Mucosa of stomach (tissue), 1 donor: ENCODE measurements around the gene SH3YL1.

Experiments
- H3K27me3 ChIP-seq: one replicate; pipeline ENCODE4 v1.7.0; 2013; ENCODE audit warnings: mild to moderate bottlenecking, low read length; ENCODE audit not compliant: control insufficient read depth, insufficient read depth
- H3K36me3 ChIP-seq: one replicate; pipeline ENCODE4 v1.7.0; 2013; ENCODE audit warnings: low read length; ENCODE audit not compliant: control insufficient read depth, insufficient read depth
- H3K4me1 ChIP-seq: one replicate; pipeline ENCODE4 v1.7.0; 2013; ENCODE audit warnings: mild to moderate bottlenecking, low read length; ENCODE audit not compliant: control insufficient read depth, insufficient read depth
- H3K4me3 ChIP-seq: one replicate; pipeline ENCODE4 v1.7.0; 2013; ENCODE audit warnings: low read length
- H3K9ac ChIP-seq: one replicate; pipeline ENCODE4 v1.7.0; 2013; ENCODE audit warnings: mild to moderate bottlenecking, low read length, moderate library complexity
- H3K9me3 ChIP-seq: one replicate; pipeline ENCODE4 v1.7.0; 2013; ENCODE audit warnings: mild to moderate bottlenecking, low read length, moderate library complexity; ENCODE audit not compliant: control insufficient read depth
- donor health status: Pancreatic carcinoma.

The SH3YL1 gene

GRCh38 chr2:279956-280649, 16.3 kb upstream of the SH3YL1 start:
- no peak overlapping the region for H3K4me3 ChIP-seq
- no peaks in the 10 kb centered on the region for H3K9me3 ChIP-seq
- peaks cover 5% of the 10 kb centered on the region for H3K36me3 ChIP-seq
- no peaks in the 10 kb centered on the region for H3K4me1 ChIP-seq
- no peak overlapping the region for H3K9ac ChIP-seq
- no peaks in the 10 kb centered on the region for H3K27me3 ChIP-seq

- no peaks in the 10 kb centered on the region for H3K9me3 ChIP-seq
- H3K4me1 ChIP-seq = no peaks in the 10 kb centered on the region
- H3K36me3 ChIP-seq = peaks cover 5% of the 10 kb centered on the region
- no peak overlapping the region for H3K9ac ChIP-seq
- H3K4me3 ChIP-seq = no peak overlapping the region
- H3K27me3 ChIP-seq = no peaks in the 10 kb centered on the region
Measured at GRCh38 chr2:279366-279765, 15.5 kb upstream of the SH3YL1 start.

GRCh38 chr2:278927-279320, 15.1 kb upstream of the SH3YL1 start:
- no peaks in the 10 kb centered on the region for H3K27me3 ChIP-seq
- peaks cover 5% of the 10 kb centered on the region for H3K36me3 ChIP-seq
- H3K4me1 ChIP-seq = no peaks in the 10 kb centered on the region
- no peak overlapping the region for H3K9ac ChIP-seq
- H3K9me3 ChIP-seq = no peaks in the 10 kb centered on the region
- H3K4me3 ChIP-seq = no peak overlapping the region

GRCh38 chr2:278312-278926, 14.6 kb upstream of the SH3YL1 start:
- H3K4me3 ChIP-seq = no peak overlapping the region
- no peaks in the 10 kb centered on the region for H3K27me3 ChIP-seq
- H3K9ac ChIP-seq = no peak overlapping the region
- peaks cover 5% of the 10 kb centered on the region for H3K36me3 ChIP-seq
- no peaks in the 10 kb centered on the region for H3K4me1 ChIP-seq
- H3K9me3 ChIP-seq = no peaks in the 10 kb centered on the region

GRCh38 chr2:275466-275865, 11.6 kb upstream of the SH3YL1 start:
- no peaks in the 10 kb centered on the region for H3K4me1 ChIP-seq
- no peak overlapping the region for H3K4me3 ChIP-seq
- H3K9ac ChIP-seq = no peak overlapping the region
- no peaks in the 10 kb centered on the region for H3K27me3 ChIP-seq
- H3K36me3 ChIP-seq = peaks cover 5% of the 10 kb centered on the region
- H3K9me3 ChIP-seq = no peaks in the 10 kb centered on the region

DNA sequence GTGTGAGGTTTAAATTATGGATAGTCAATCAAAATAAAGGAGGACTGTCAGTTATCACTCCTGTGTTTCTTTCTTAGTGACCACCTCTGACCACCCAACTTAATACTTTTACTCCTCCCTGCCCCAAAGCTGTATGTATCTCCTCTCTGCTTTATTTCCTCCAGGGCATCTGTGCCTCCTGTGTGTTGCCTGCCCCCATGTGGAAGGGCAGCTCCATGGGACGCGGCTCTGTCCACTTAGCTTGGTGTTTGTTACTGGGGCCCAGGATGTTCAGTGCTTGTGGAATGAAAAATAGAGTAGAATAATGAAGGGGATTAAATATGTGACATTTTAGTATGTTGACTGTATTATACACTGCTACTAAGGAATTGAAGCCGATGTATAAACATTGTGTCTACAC, 10.7 kb upstream of the SH3YL1 start:
- H3K27me3 ChIP-seq = no peaks in the 10 kb centered on the region
- peaks cover 6% of the 10 kb centered on the region for H3K4me1 ChIP-seq
- no peaks in the 10 kb centered on the region for H3K9me3 ChIP-seq
- no peak overlapping the region for H3K9ac ChIP-seq
- H3K36me3 ChIP-seq = peaks cover 5% of the 10 kb centered on the region
- no peak overlapping the region for H3K4me3 ChIP-seq

- H3K9ac ChIP-seq = no peak overlapping the region
- no peak overlapping the region for H3K4me3 ChIP-seq
- peaks cover 8% of the 10 kb centered on the region for H3K4me1 ChIP-seq
- peaks cover 2% of the 10 kb centered on the region for H3K36me3 ChIP-seq
- H3K9me3 ChIP-seq = no peaks in the 10 kb centered on the region
- H3K27me3 ChIP-seq = no peaks in the 10 kb centered on the region
Measured at GRCh38 chr2:273333-273732, 9.5 kb upstream of the SH3YL1 start.

DNA sequence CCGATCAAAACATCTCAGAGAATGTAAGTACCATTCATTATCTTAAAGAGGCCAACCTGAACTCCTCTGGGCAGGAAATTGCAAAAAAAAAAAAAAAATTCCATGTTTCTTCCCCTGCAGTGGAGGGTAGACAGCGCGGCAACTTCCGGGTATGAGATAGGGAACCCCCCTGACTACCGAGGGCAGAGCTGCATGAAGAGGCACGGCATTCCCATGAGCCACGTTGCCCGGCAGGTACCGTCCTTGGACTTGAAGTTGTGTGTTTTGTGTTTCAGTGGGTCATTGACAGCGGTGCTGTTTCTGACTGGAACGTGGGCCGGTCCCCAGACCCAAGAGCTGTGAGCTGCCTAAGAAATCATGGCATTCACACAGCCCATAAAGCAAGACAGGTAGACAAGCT, 8.1 kb upstream of the SH3YL1 start:
- no peaks in the 10 kb centered on the region for H3K36me3 ChIP-seq
- peaks cover 8% of the 10 kb centered on the region for H3K4me1 ChIP-seq
- H3K9ac ChIP-seq = no peak overlapping the region

DNA sequence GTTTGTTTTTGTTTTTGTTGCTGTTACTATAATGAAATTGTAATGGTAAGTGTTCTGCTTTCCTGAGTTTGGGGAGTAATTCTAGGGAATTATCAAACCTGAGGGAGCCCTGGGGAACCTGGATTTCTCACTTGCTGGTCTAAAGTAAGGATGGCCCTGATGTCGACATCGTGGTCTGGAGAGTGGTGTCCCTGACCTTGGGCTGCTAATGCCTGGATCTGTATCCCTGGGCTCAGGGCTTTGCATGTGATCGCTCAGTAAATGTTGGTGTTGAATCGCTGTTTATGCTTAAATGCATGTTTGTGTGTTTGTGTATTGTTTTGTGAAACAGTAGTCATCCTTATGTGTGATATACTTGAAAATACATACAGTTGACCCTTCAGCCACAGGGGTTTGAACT, 7.0 kb upstream of the SH3YL1 start:
- H3K27me3 ChIP-seq = no peaks in the 10 kb centered on the region
- H3K9me3 ChIP-seq = no peaks in the 10 kb centered on the region
- H3K4me3 ChIP-seq = no peak overlapping the region
- peaks cover 17% of the 10 kb centered on the region for H3K4me1 ChIP-seq
- H3K36me3 ChIP-seq = no peaks in the 10 kb centered on the region
- no peak overlapping the region for H3K9ac ChIP-seq

More for the DNA sequence above, 8.1 kb upstream of the SH3YL1 start:
- Histone ChIP-seq H3K4me3 (no peak overlapping the region), H3K9me3 (no peaks in the 10 kb centered on the region), H3K27me3 (no peaks in the 10 kb centered on the region)

- H3K36me3 ChIP-seq = no peaks in the 10 kb centered on the region
- H3K4me3 ChIP-seq = no peak overlapping the region
- no peak overlapping the region for H3K9ac ChIP-seq
- H3K27me3 ChIP-seq = no peaks in the 10 kb centered on the region
- H3K9me3 ChIP-seq = no peaks in the 10 kb centered on the region
- H3K4me1 ChIP-seq = peaks cover 17% of the 10 kb centered on the region
Measured at GRCh38 chr2:269356-270030, 5.7 kb upstream of the SH3YL1 start.

DNA sequence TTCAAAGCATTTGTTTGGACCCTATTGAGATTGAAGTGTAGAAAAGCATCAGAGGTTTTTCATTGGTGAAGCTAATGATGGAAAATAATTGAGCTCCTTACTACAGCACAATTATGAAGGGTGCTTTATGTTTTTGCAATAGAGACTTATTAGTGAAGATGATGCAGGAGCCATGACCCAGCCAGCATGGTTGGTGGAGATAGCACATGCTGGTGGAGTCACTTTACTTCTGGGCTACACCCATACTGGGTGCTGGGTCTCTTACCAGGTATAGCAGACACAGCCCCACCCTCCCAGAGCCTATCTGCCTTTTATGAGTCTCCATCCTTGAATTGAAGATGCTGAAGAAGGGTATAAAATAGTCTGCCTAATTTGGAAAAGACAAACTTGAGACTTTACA, 4.5 kb upstream of the SH3YL1 start:
- no peaks in the 10 kb centered on the region for H3K36me3 ChIP-seq
- H3K9ac ChIP-seq = no peak overlapping the region
- no peak overlapping the region for H3K4me3 ChIP-seq
- H3K4me1 ChIP-seq = peaks cover 17% of the 10 kb centered on the region
- no peaks in the 10 kb centered on the region for H3K27me3 ChIP-seq
- no peaks in the 10 kb centered on the region for H3K9me3 ChIP-seq
